Measurements from ENCODE around the gene KRT86.

KRT86 gene

DNA sequence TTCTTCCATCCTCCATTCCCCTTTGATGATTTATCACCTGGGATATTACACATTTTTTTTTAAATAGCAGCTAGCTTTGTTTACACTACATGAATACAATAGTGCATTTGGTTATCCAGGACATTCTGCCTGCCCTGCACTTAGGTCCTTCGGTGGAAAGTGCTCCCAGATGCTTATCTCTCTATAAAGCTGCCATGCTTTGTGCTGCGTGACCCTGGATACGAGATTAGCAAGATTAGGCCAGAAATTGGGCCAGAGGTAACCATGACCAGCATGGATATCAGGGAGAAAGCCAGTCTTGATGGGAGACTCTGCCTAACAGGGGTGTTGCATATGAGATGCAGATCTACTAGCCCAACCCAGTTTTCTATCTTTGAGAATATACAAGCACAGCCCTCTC is 58.9 kb downstream of the KRT86 start:
- ChIA-PET POLR2A (ENCODE audit: low non-redundant PET) (no interaction called here), CTCF (no interaction called here)
- DNase-seq (ENCODE audit: low spot score): no peak
- TF ChIP-seq, protein P1, sequence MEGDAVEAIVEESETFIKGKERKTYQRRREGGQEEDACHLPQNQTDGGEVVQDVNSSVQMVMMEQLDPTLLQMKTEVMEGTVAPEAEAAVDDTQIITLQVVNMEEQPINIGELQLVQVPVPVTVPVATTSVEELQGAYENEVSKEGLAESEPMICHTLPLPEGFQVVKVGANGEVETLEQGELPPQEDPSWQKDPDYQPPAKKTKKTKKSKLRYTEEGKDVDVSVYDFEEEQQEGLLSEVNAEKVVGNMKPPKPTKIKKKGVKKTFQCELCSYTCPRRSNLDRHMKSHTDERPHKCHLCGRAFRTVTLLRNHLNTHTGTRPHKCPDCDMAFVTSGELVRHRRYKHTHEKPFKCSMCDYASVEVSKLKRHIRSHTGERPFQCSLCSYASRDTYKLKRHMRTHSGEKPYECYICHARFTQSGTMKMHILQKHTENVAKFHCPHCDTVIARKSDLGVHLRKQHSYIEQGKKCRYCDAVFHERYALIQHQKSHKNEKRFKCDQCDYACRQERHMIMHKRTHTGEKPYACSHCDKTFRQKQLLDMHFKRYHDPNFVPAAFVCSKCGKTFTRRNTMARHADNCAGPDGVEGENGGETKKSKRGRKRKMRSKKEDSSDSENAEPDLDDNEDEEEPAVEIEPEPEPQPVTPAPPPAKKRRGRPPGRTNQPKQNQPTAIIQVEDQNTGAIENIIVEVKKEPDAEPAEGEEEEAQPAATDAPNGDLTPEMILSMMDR (conservative IDR thresholded peaks at IDR 0.05; ENCODE audit: low read depth): no peak
- H3K27ac ChIP-seq: no peak overlapping the region

DNA sequence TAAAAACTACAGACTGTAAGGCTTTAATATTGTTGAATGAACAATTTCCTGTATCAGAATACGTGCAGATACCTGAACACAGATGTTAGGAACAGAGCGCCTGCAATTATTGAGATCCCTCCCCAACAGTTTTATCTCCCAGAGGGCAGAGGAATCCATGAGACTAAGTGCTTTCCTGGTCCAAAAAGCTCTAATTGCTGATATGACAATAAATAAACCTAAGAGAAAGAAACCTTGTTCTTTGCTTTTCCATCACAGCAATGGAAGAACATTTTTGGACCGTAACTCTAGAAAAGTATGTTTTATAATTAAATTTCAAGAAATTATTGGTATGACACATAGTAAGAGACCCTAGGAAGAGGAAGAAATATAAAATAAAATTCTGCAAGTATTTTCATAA is 59.7 kb downstream of the KRT86 start:
- no peak for DNase-seq (ENCODE audit: low spot score)
- no peak overlapping the region for H3K27ac ChIP-seq
- ChIA-PET CTCF (interaction anchor here (0.6 to 1.0 kb wide), 2 partner anchors 536 to 646 kb away, joined by 3 to 4 read pairs; no protein-coding TSS in a partner anchor), POLR2A (ENCODE audit: low non-redundant PET) (no interaction called here)
- TF ChIP-seq, protein P1 (conservative IDR thresholded peaks at IDR 0.05; ENCODE audit: low read depth): no peak

DNA sequence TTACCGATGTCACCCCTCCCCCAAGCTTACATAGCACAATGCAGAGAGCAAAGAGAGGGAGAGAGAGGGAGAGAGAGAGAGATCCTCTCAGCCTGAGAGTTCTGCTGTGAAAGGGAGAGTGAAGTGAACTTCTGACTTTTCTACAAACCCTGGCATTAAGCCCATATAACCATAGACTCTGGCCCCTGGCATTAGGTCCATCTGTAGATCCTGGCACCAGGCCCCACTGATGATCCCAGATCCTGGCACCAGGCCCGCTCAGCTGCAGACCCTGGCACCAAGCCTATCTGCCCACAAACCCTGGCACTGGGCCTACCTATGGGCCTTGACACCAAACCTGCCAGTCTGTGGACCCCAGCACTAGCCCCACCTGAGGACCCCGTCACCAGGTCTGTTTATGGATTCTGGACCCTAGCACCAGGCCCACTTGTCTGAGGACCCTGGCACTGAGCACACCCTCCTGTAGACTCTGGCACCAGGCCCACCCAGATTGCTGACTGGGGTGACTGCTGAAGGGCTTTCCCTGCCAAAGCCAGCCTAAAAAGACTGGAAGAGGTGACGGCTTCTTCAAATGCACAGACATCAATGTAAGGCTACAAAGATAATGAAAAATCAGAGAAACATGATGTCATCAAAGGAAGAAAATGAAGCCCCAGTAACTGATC is 61.3 kb downstream of the KRT86 start:
- TF ChIP-seq, protein P1 (conservative IDR thresholded peaks at IDR 0.05; ENCODE audit: low read depth): no peak
- DNase-seq (ENCODE audit: low spot score): no peak
- ChIA-PET POLR2A (ENCODE audit: low non-redundant PET) (no interaction called here), CTCF (interaction anchor here (0.6 to 0.7 kb wide), 2 partner anchors 544 to 564 kb away, joined by 3 read pairs; no protein-coding TSS in a partner anchor)
- peak overlapping the region; percentile 20; the same call in 1 of the 2 replicates for H3K27ac ChIP-seq

DNA sequence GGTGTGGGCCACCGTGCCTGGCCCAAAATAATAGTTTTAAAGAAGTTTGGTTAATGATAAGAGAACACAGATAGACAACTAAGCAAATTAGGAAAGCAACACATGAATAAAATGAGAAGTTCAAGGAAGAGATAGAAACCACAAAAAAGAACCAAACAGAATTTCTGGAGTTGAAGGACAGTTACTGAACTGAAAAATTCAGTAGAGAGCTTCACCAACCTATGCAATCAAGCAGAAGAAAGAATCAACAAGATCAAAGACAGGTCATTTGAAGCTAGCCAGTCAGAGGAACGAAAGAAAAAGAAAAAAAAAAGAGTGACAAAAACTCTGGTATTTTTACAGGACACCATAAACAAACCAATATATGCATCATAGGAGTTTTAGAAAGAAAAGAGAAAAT is 62.2 kb downstream of the KRT86 start:
- TF ChIP-seq, protein P1 (conservative IDR thresholded peaks at IDR 0.05; ENCODE audit: low read depth): no peak
- no peak for DNase-seq (ENCODE audit: low spot score)
- CTCF ChIA-PET: interaction anchor here (0.7 kb wide), 1 partner anchor 543 kb away, joined by 3 read pairs; no protein-coding TSS in a partner anchor
- POLR2A ChIA-PET (ENCODE audit: low non-redundant PET): no interaction called here
- no peak overlapping the region for H3K27ac ChIP-seq

DNA sequence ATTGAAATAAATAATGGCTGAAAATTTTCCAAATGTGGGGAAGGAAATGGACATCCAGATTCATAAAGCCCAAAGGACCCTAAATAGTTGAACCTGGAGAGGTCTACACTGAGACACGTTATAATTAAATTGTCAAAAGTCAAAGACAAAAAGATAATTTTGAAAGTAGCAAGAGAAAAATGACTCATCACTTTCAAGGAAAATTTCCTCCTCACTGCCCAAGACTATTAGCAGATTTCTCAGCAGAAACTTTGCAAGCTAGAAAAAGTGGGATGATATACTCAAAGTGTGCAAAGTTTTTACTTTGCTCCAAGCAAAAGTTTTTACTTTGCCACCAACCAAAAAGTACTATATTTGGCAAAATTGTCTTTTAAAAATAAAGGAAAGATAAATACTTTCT is 62.6 kb downstream of the KRT86 start:
- no peak for DNase-seq (ENCODE audit: low spot score)
- POLR2A ChIA-PET (ENCODE audit: low non-redundant PET): no interaction called here
- CTCF ChIA-PET: no interaction called here
- TF ChIP-seq, protein P1 (conservative IDR thresholded peaks at IDR 0.05; ENCODE audit: low read depth): no peak
- no peak overlapping the region for H3K27ac ChIP-seq

DNA sequence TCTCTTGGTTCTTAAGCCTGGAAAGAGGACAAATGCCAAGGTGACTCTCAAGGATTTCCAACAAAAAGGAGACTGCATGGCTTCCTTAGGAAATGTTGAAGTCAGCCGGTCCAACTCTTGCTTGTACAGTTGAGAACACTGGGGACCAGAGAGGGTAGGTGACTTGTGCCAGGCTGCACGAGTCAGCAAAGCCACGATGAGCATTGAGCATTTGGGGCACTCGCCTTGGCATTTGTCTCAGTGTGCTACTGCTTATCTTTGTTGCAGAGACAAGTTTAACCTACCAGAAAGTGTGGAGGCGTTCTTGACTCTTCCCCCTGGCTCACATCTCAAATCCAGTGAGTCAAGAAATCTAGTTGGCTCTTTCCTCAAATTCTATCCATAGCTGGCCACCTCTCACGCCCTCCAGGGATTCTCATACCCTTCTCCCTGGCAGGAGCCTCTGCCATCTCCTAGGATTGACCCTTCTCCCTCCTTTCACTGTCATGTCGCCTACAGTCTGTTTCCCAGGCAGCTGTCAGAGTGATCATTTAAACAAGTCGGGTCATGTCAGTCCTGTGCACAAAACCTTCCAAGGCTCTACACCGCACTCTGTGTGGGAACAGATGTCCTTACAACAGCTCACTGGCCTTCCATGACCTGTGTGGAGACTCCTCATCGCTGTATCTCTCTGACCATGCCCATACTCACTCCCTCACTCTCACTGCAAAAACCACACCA is 64.0 kb downstream of the KRT86 start:
- TF ChIP-seq, protein P1 (conservative IDR thresholded peaks at IDR 0.05; ENCODE audit: low read depth): no peak
- POLR2A ChIA-PET (ENCODE audit: low non-redundant PET): no interaction called here
- DNase-seq (ENCODE audit: low spot score): peak; percentile 57
- CTCF ChIA-PET: interaction anchor here (0.6 to 0.7 kb wide), 5 partner anchors 9 to 268 kb away, joined by 3 to 4 read pairs (median 3); partner anchors contain the start of gene ATG101
- peak overlapping the region; percentile 69 for H3K27ac ChIP-seq
